ENCODE data around the gene SNAPIN.

- no peak for TF ChIP-seq CTCF (IDR thresholded peaks at IDR 0.05)
- no peak for TF ChIP-seq POLR2A (IDR thresholded peaks at IDR 0.05)
- no peak for TF ChIP-seq POLR2AphosphoS5 (IDR thresholded peaks at IDR 0.05)
Observed at GRCh38 chr1:153643816-153644215, 14.7 kb upstream of the SNAPIN start.

All from sigmoid colon (tissue), 4 donors.